PC-3 (cell line): ENCODE data around the gene SPON2. TPM values are rescaled to one million over a fixed set of nuclear protein-coding genes. Genes with fewer than 3 reads are reported as not detected.

ENCODE experiments used
- ATAC-seq: fragments of 200-7000 bp; cut with Tn5 transposase; 2 replicates; pipeline ENCODE4 v1.9.1; 2020; ENCODE audit warnings: mild to moderate bottlenecking, moderate library complexity
- BruUV-seq: library from RNA; stranded (reverse); fragments of 400-500 nt; replicated peaks from 2 replicates; lab custom pipeline; 2021; lab: Mats Ljungman, UMichigan
- CTCF ChIA-PET: fragments of 300-600 bp; sonication (Branson Sonifier 250); formaldehyde crosslinking; loops from one replicate; lab custom pipeline; 2022; ENCODE audit warnings: antibody characterized with exemption; lab: Charles Lee
- POLR2A ChIA-PET: fragments of 300-600 bp; sonication (Branson Sonifier 250); formaldehyde crosslinking; loops from one replicate; lab custom pipeline; 2022; ENCODE audit warnings: antibody characterized with exemption; ENCODE audit not compliant: unreplicated experiment; lab: Charles Lee
- DNase-seq: peaks from one replicate; pipeline ENCODE4 v3.0.0-alpha.2; 2015
- H2AFZ ChIP-seq: fragments of 300-600 bp; sonication (generic); 2 replicates; pipeline ENCODE4 v1.6.0; 2016; ENCODE audit warnings: antibody characterized with exemption, low read length
- H3F3A ChIP-seq: fragments of 300-600 bp; sonication (generic); one replicate; pipeline ENCODE4 v1.6.0; 2017; ENCODE audit warnings: antibody characterized with exemption, low read length, control low read depth, mild to moderate bottlenecking; ENCODE audit not compliant: unreplicated experiment
- H3K27ac ChIP-seq: fragments of 300-600 bp; sonication (generic); 2 replicates; pipeline ENCODE4 v1.5.1; 2016; ENCODE audit warnings: mild to moderate bottlenecking, low read length
- H3K27me3 ChIP-seq: fragments of 300-600 bp; sonication (generic); 2 replicates; pipeline ENCODE4 v1.6.1; 2016; ENCODE audit warnings: low read length, mixed read lengths
- H3K36me3 ChIP-seq: fragments of 300-600 bp; sonication (generic); 2 replicates; pipeline ENCODE4 v1.6.1; 2016; ENCODE audit warnings: low read depth, mixed run types, low read length, mixed read lengths
- H3K4me1 ChIP-seq: fragments of 300-600 bp; sonication (generic); 2 replicates; pipeline ENCODE4 v1.5.1; 2016; ENCODE audit warnings: low read length; ENCODE audit not compliant: insufficient read depth
- H3K4me2 ChIP-seq: fragments of 300-600 bp; sonication (generic); 2 replicates; pipeline ENCODE4 v1.6.0; 2016; ENCODE audit warnings: low read length
- H3K4me3 ChIP-seq: fragments of 300-600 bp; sonication (generic); 2 replicates; pipeline ENCODE4 v1.5.1; 2016; ENCODE audit warnings: mild to moderate bottlenecking, low read length, mixed read lengths
- H3K79me2 ChIP-seq: fragments of 300-600 bp; sonication (generic); 2 replicates; pipeline ENCODE4 v1.6.1; 2017; ENCODE audit warnings: low read length, mixed read lengths
- H3K9ac ChIP-seq: fragments of 300-600 bp; sonication (generic); 2 replicates; pipeline ENCODE4 v1.6.0; 2016; ENCODE audit warnings: mild to moderate bottlenecking, low read length
- H3K9me2 ChIP-seq: fragments of 300-600 bp; sonication (generic); replicated peaks from 2 replicates; pipeline ENCODE4 v1.6.1; 2016; ENCODE audit warnings: mixed run types, low read length, mixed read lengths
- H3K9me3 ChIP-seq: fragments of 300-600 bp; sonication (generic); 2 replicates; pipeline ENCODE4 v1.6.1; 2016; ENCODE audit warnings: low read length, mixed read lengths
- H4K20me1 ChIP-seq: fragments of 300-600 bp; sonication (generic); 2 replicates; pipeline ENCODE4 v1.6.1; 2016; ENCODE audit warnings: low read length, mixed read lengths
- CTCF ChIP-seq: fragments of 300-600 bp; sonication (generic); conservative IDR thresholded peaks from 2 replicates; pipeline ENCODE4 v1.5.1; 2017; ENCODE audit warnings: antibody characterized with exemption, low read depth, mild to moderate bottlenecking, low read length
- EZH2 ChIP-seq: fragments of 300-600 bp; sonication (generic); IDR thresholded peaks from one replicate; pipeline ENCODE4 v1.6.1; 2017; ENCODE audit warnings: antibody characterized with exemption, mild to moderate bottlenecking, low read length; ENCODE audit not compliant: unreplicated experiment
- EZH2phosphoT487 ChIP-seq: fragments of 300-600 bp; sonication (generic); IDR thresholded peaks from 2 replicates; pipeline ENCODE4 v1.6.1; 2018; ENCODE audit warnings: mild to moderate bottlenecking, antibody characterized with exemption, low read length, borderline replicate concordance
- intact Hi-C: fragments of 100-400 bp; cut with micrococcal nuclease; formaldehyde crosslinking; loops from 2 replicates; pipeline ENCODE4 v1.9.0; 2023
- total RNA-seq: library from RNA; depleted of rRNA; stranded (reverse); fragments of >200 nt; gene quantifications from 2 replicates; pipeline ENCODE4 v1.2.3, GENCODE V29; 2014

Gene SPON2
- total RNA-seq, 1 experiment from 2014 or later, result 0.80 TPM

GRCh38 chr4:1209821-1210220, 37.4 kb upstream of the SPON2 start:
- no peaks in the 10 kb centered on the region; the same call in 1 of the 2 replicates for H3K36me3 ChIP-seq
- POLR2A ChIA-PET, result no interaction called here

GRCh38 chr4:1208970-1209704, 36.8 kb upstream of the SPON2 start:
- no TSS peak for BruUV-seq
- H3K9me2 ChIP-seq, result no peaks in the 10 kb centered on the region
- H3K27ac ChIP-seq, result no peak overlapping the region
- no peak overlapping the region for H3K4me2 ChIP-seq
- POLR2A ChIA-PET, result no interaction called here
- no peak for DNase-seq
- no peaks in the 10 kb centered on the region for H3K79me2 ChIP-seq
- intact Hi-C loops, result no loop called here
- TF ChIP-seq EZH2phosphoT487, result no peak
- no peaks in the 10 kb centered on the region for H3K9me3 ChIP-seq
- no peak for ATAC-seq
- H3K4me1 ChIP-seq, result no peaks in the 10 kb centered on the region
- H2AFZ ChIP-seq, result no peak overlapping the region
- H4K20me1 ChIP-seq, result no peaks in the 10 kb centered on the region
- no peak overlapping the region for H3K4me3 ChIP-seq
- no peaks in the 10 kb centered on the region for H3F3A ChIP-seq
- CTCF ChIA-PET, result no interaction called here
- H3K9ac ChIP-seq, result no peak overlapping the region
- H3K36me3 ChIP-seq, result no peaks in the 10 kb centered on the region; the same call in 1 of the 2 replicates
- H3K27me3 ChIP-seq, result no peaks in the 10 kb centered on the region

More at GRCh38 chr4:1209821-1210220, 37.4 kb upstream of the SPON2 start:
- H3K4me3 ChIP-seq, result no peak overlapping the region
- no peaks in the 10 kb centered on the region for H3K79me2 ChIP-seq
- no TSS peak for BruUV-seq
- intact Hi-C loops, result no loop called here
- no peaks in the 10 kb centered on the region for H3K9me3 ChIP-seq
- H4K20me1 ChIP-seq, result no peaks in the 10 kb centered on the region
- no peak overlapping the region for H2AFZ ChIP-seq
- TF ChIP-seq EZH2, result no peak
- no peak for TF ChIP-seq CTCF
- TF ChIP-seq EZH2phosphoT487, result no peak
- no peak for ATAC-seq
- H3K9me2 ChIP-seq, result no peaks in the 10 kb centered on the region
- no peak overlapping the region for H3K9ac ChIP-seq
- CTCF ChIA-PET, result no interaction called here
- no peaks in the 10 kb centered on the region for H3F3A ChIP-seq
- H3K4me1 ChIP-seq, result no peaks in the 10 kb centered on the region
- H3K27ac ChIP-seq, result no peak overlapping the region
- H3K4me2 ChIP-seq, result no peak overlapping the region
- H3K27me3 ChIP-seq, result no peaks in the 10 kb centered on the region
- DNase-seq, result no peak

GRCh38 chr4:1208266-1208961, 36.0 kb upstream of the SPON2 start:
- H3F3A ChIP-seq, result no peaks in the 10 kb centered on the region
- ChIA-PET CTCF (no interaction called here), POLR2A (no interaction called here)
- no peak overlapping the region for H3K27ac ChIP-seq
- H3K27me3 ChIP-seq, result no peaks in the 10 kb centered on the region
- no peaks in the 10 kb centered on the region; the same call in 1 of the 2 replicates for H3K36me3 ChIP-seq
- no TSS peak for BruUV-seq
- H3K9me3 ChIP-seq, result no peaks in the 10 kb centered on the region
- H3K4me1 ChIP-seq, result no peaks in the 10 kb centered on the region
- no peak overlapping the region for H3K4me2 ChIP-seq
- no peaks in the 10 kb centered on the region for H3K79me2 ChIP-seq
- no peaks in the 10 kb centered on the region for H3K9me2 ChIP-seq
- H3K9ac ChIP-seq, result no peak overlapping the region
- no peak overlapping the region for H3K4me3 ChIP-seq
- TF ChIP-seq CTCF, result no peak
- no peak for TF ChIP-seq EZH2phosphoT487
- TF ChIP-seq EZH2, result no peak
- H2AFZ ChIP-seq, result no peak overlapping the region
- H4K20me1 ChIP-seq, result no peaks in the 10 kb centered on the region
- intact Hi-C loops, result no loop called here
- DNase-seq, result no peak
- ATAC-seq, result no peak
